ENCODE results near the gene ASPSCR1.

DNA sequence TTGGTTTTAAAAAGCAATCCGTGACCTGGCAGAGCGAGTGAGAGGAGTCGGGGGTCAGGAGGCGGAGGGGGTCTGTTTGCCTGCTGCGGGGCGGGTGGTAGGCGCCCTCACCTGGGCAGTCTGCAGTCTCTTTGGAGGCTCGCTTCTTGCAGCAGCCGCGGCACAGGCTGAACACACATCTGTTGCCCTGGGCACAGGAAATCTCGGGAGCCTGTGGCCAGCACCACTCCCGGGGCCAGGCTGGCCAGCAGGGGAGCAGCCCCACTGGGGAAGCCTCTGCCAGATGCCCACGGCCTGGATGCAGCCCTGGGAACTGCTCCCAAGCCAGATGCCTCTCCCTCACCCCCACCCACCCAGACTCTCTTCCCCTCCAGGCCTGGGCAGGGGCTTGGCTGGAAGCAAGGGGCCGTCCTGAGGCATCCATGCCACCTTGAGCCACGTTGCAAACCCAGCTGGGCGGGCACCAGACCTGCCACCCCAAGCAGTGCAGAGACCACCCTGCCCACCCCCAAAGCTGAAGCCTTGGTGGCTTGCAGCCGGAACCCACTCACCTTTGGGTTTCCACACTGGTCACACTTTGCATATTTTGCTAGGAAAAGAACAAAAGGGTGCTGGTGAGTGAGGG, 80.9 kb downstream of the ASPSCR1 start:
- TF ChIP-seq, protein P1, sequence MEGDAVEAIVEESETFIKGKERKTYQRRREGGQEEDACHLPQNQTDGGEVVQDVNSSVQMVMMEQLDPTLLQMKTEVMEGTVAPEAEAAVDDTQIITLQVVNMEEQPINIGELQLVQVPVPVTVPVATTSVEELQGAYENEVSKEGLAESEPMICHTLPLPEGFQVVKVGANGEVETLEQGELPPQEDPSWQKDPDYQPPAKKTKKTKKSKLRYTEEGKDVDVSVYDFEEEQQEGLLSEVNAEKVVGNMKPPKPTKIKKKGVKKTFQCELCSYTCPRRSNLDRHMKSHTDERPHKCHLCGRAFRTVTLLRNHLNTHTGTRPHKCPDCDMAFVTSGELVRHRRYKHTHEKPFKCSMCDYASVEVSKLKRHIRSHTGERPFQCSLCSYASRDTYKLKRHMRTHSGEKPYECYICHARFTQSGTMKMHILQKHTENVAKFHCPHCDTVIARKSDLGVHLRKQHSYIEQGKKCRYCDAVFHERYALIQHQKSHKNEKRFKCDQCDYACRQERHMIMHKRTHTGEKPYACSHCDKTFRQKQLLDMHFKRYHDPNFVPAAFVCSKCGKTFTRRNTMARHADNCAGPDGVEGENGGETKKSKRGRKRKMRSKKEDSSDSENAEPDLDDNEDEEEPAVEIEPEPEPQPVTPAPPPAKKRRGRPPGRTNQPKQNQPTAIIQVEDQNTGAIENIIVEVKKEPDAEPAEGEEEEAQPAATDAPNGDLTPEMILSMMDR (IDR thresholded peaks at IDR 0.05 in 4 of 5, conservative IDR thresholded peaks at IDR 0.05 in 1 of 5), result no peak
- TF ChIP-seq POLR2A (IDR thresholded peaks at IDR 0.05), result no peak
